ENCODE results near the gene TMC2.

TMC2 gene

GRCh38 chr20:2643708-2644107 is 107.3 kb downstream of the TMC2 start:
- TF ChIP-seq CTCF (IDR thresholded peaks at IDR 0.05; ENCODE audit: control insufficient read depth, extremely low read depth, insufficient read depth), result no peak
- no peak for DNase-seq (ENCODE audit: low read depth)
- H3K4me3 ChIP-seq (ENCODE audit: low read depth, low read length), result no peak overlapping the region

GRCh38 chr20:2651772-2652723 is 115.7 kb downstream of the TMC2 start, which contains the start of gene NOP56:
NOP56 (plus strand) TSS chr20:2652632; CDS start chr20:2652661, 29 bp downstream.
- no peak for DNase-seq (ENCODE audit: low read depth)
- H3K4me3 ChIP-seq (ENCODE audit: low read depth, low read length), result peak within 1 kb of the TSS; percentile 89
- no peak for TF ChIP-seq CTCF (IDR thresholded peaks at IDR 0.05; ENCODE audit: control insufficient read depth, extremely low read depth, insufficient read depth)

GRCh38 chr20:2652724-2653555 is 116.6 kb downstream of the TMC2 start:
- TF ChIP-seq CTCF (IDR thresholded peaks at IDR 0.05; ENCODE audit: control insufficient read depth, extremely low read depth, insufficient read depth), result no peak
- H3K4me3 ChIP-seq (ENCODE audit: low read depth, low read length), result peak overlapping the region; percentile 89
- no peak for DNase-seq (ENCODE audit: low read depth)

GRCh38 chr20:2653556-2654383 is 117.4 kb downstream of the TMC2 start:
- TF ChIP-seq CTCF (IDR thresholded peaks at IDR 0.05; ENCODE audit: control insufficient read depth, extremely low read depth, insufficient read depth), result no peak
- DNase-seq (ENCODE audit: low read depth), result no peak
- peak overlapping the region; percentile 89 for H3K4me3 ChIP-seq (ENCODE audit: low read depth, low read length)

- no peak for TF ChIP-seq CTCF (IDR thresholded peaks at IDR 0.05; ENCODE audit: control insufficient read depth, extremely low read depth, insufficient read depth)
- H3K4me3 ChIP-seq (ENCODE audit: low read depth, low read length), result peak overlapping the region; percentile 89
- no peak for DNase-seq (ENCODE audit: low read depth)
Measured at GRCh38 chr20:2654384-2654822, 118.0 kb downstream of the TMC2 start.

GRCh38 chr20:2654831-2655230 is 118.5 kb downstream of the TMC2 start:
- no peak for DNase-seq (ENCODE audit: low read depth)
- peak overlapping the region; percentile 89; the same call in 1 of the 2 replicates for H3K4me3 ChIP-seq (ENCODE audit: low read depth, low read length)
- no peak for TF ChIP-seq CTCF (IDR thresholded peaks at IDR 0.05; ENCODE audit: control insufficient read depth, extremely low read depth, insufficient read depth)
